NCI-H2107 treated with DMSO at 0.1 percent for 48 hours (cell line): ENCODE results near the gene OR6K6.

Source experiments
- DNase-seq: peaks from one replicate; lab custom pipeline; 2025; ENCODE audit not compliant: unreplicated experiment; lab: John Stamatoyannopoulos, UW

The OR6K6 gene

GRCh38 chr1:158800526-158800925 lies 46.0 kb downstream of the OR6K6 start:
- DNase-seq, result no peak

- DNase-seq, result no peak
Observed at GRCh38 chr1:158801396-158801795, 46.9 kb downstream of the OR6K6 start.

- no peak for DNase-seq
Observed at GRCh38 chr1:158803678-158804077, 49.2 kb downstream of the OR6K6 start.
